ENCODE measurements around the gene HAUS1. TPM values are rescaled to one million over a fixed set of nuclear protein-coding genes. Genes with fewer than 3 reads are reported as not detected.
"Not testable (repeated sequence)": the region's sequence is repeated elsewhere in the genome, so short reads cannot be mapped to it uniquely, and the experiment has no call there.

The HAUS1 gene
- total and polyA plus RNA-seq, 2 donors (not counting 3 experiments of a cell fraction or from before 2014, with no cell fraction given): 29.4 to 57.1 TPM

DNA sequence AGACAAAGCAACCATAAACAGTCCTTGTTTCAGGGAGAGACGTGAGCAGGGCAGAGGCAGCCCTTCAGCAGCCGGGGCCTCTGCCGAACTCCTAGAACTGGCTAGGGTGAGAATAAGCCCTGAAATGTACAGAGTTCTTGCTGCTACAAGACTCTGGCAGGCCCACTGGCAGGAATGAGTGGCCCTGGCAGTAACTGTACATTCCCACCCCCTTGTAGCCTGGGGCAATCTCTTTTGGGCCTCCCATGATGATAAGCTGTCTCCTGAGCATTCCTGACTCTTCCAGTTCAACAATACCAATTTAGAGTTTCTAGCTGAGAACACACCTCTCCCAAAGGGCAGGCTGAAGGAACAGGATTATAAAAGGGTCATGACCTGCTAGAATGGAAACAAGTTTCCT is 54.3 kb downstream of the HAUS1 start:
- intact Hi-C loops (cut with micrococcal nuclease): no loop called here
- CTCF ChIA-PET: interaction anchor here (1.7 to 3.7 kb wide), 3 partner anchors 9 to 500 kb away, joined by 10 to 43 read pairs (median 24); a partner anchor contains a TSS
- no peak overlapping the region for H3K9ac ChIP-seq (replicated peaks; ENCODE audit: extremely low read depth, insufficient read depth, low read length)

DNA sequence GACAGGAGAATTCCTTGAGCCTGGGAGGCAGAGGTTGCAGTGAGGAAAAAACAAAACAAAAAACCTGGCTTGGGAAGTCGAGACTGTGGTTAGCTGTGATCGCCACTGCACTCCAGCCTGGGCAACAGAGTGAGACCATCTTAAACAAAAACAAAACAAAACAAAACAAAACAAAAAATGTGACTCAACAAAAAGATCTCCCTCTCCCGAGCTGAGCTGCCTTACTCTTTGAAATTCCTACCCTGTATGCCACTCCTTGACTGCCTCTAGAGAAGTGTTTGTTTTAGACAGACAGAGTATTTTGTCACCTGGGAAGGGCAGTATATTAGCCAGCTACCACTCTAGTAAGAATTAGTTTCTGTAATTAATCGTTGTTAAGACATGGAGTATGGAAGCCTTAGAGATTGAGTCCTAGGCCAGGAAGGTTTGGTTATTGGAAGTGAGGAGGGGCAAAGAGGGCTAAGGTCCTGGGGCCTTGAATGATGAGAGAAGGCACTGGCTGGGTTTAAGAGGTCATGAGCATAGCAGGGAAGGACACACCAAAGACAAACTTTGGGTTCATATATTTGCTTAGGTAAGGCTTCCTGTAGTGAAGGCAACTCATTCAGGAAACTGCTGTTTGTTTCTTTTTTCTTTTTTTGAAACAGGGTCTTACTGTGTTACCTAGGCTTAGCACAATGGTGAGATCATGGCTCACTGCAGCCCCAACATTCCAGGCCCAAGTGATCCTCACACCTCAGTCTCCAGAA is 56.0 kb downstream of the HAUS1 start:
- Histone ChIP-seq H4K20me1 (replicated peaks; ENCODE audit: control insufficient read depth, extremely low read depth, insufficient read depth, low read length) (no peaks in the 10 kb centered on the region), H3K9me1 (replicated peaks; ENCODE audit: control insufficient read depth, extremely low read depth, insufficient read depth, low read length) (no peaks in the 10 kb centered on the region), H3K79me2 (ENCODE audit: control insufficient read depth, insufficient read depth, low read length) (no peaks in the 10 kb centered on the region), H3K36me3 (ENCODE audit: control insufficient read depth in 2 of 2, extremely low read depth in 1 of 2, insufficient read depth in 2 of 2, low read length in 2 of 2) (no peaks in the 10 kb centered on the region), H3K4me1 (ENCODE audit: control insufficient read depth, extremely low read depth, insufficient read depth, low read length) (no peaks in the 10 kb centered on the region), H3K4me2 (ENCODE audit: insufficient read depth, low read length) (no peak overlapping the region), H3K27me3 (ENCODE audit: control insufficient read depth in 2 of 2, insufficient read depth in 2 of 2, low read length in 2 of 2) (no peaks in the 10 kb centered on the region), H3K27ac (ENCODE audit: insufficient read depth, low read depth, low read length) (no peak overlapping the region), H3K4me3 (replicated peaks in 1 of 3; ENCODE audit: insufficient read depth in 1 of 3, low read depth in 1 of 3, low read length in 3 of 3) (no peak overlapping the region), H3K9ac (replicated peaks; ENCODE audit: extremely low read depth, insufficient read depth, low read length) (no peak overlapping the region), H2AFZ (ENCODE audit: low read depth, low read length) (no peak overlapping the region), H3K9me3 (replicated peaks; ENCODE audit: control insufficient read depth, insufficient read depth, low read length) (no peaks in the 10 kb centered on the region)
- ChIA-PET POLR2A (no interaction called here), CTCF (interaction anchor here (1.0 to 3.7 kb wide), 6 partner anchors 9 to 498 kb away, joined by 3 to 43 read pairs (median 13); a partner anchor contains a TSS)
- intact Hi-C loops (cut with micrococcal nuclease) (no loop called here), dilution Hi-C loops (cut with MboI; ENCODE audit: extremely low pct_ligation_motif_present, low sequenced_read_pairs) (no loop called here)
- no TSS peak for BruUV-seq (replicated peaks)
- FAIRE-seq (no peak), DNase-seq (ENCODE audit: low read depth, low spot score) (no peak)
- no peak for TF ChIP-seq POLR2A (IDR thresholded peaks at IDR 0.05; ENCODE audit: low read depth, low read length)
- no peak for TF ChIP-seq MYC (IDR thresholded peaks at IDR 0.05; ENCODE audit: low read depth, low read length)

More for the DNA sequence above, 54.3 kb downstream of the HAUS1 start:
- POLR2A ChIA-PET: no interaction called here
- Histone ChIP-seq H3K9me3 (replicated peaks; ENCODE audit: control insufficient read depth, insufficient read depth, low read length) (no peaks in the 10 kb centered on the region), H3K9me1 (replicated peaks; ENCODE audit: control insufficient read depth, extremely low read depth, insufficient read depth, low read length) (no peaks in the 10 kb centered on the region), H3K4me1 (ENCODE audit: control insufficient read depth, extremely low read depth, insufficient read depth, low read length) (no peaks in the 10 kb centered on the region), H3K36me3 (ENCODE audit: control insufficient read depth in 2 of 2, extremely low read depth in 1 of 2, insufficient read depth in 2 of 2, low read length in 2 of 2) (no peaks in the 10 kb centered on the region), H3K27ac (ENCODE audit: insufficient read depth, low read depth, low read length) (no peak overlapping the region), H3K4me2 (ENCODE audit: insufficient read depth, low read length) (no peak overlapping the region), H3K79me2 (ENCODE audit: control insufficient read depth, insufficient read depth, low read length) (no peaks in the 10 kb centered on the region), H3K27me3 (ENCODE audit: control insufficient read depth in 2 of 2, insufficient read depth in 2 of 2, low read length in 2 of 2) (no peaks in the 10 kb centered on the region), H4K20me1 (replicated peaks; ENCODE audit: control insufficient read depth, extremely low read depth, insufficient read depth, low read length) (no peaks in the 10 kb centered on the region), H2AFZ (ENCODE audit: low read depth, low read length) (no peak overlapping the region), H3K4me3 (replicated peaks in 1 of 3; ENCODE audit: insufficient read depth in 1 of 3, low read depth in 1 of 3, low read length in 3 of 3) (no peak overlapping the region)
- FAIRE-seq: no peak
- BruUV-seq (replicated peaks): no TSS peak
- no peak for DNase-seq (ENCODE audit: low read depth, low spot score)
- TF ChIP-seq, protein P1, sequence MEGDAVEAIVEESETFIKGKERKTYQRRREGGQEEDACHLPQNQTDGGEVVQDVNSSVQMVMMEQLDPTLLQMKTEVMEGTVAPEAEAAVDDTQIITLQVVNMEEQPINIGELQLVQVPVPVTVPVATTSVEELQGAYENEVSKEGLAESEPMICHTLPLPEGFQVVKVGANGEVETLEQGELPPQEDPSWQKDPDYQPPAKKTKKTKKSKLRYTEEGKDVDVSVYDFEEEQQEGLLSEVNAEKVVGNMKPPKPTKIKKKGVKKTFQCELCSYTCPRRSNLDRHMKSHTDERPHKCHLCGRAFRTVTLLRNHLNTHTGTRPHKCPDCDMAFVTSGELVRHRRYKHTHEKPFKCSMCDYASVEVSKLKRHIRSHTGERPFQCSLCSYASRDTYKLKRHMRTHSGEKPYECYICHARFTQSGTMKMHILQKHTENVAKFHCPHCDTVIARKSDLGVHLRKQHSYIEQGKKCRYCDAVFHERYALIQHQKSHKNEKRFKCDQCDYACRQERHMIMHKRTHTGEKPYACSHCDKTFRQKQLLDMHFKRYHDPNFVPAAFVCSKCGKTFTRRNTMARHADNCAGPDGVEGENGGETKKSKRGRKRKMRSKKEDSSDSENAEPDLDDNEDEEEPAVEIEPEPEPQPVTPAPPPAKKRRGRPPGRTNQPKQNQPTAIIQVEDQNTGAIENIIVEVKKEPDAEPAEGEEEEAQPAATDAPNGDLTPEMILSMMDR (IDR thresholded peaks at IDR 0.05; ENCODE audit: extremely low read depth in 1 of 2, insufficient read depth in 1 of 2, low read depth in 1 of 2, low read length in 2 of 2): no peak
- TF ChIP-seq MYC (IDR thresholded peaks at IDR 0.05; ENCODE audit: low read depth, low read length) (no peak), GATA2 (IDR thresholded peaks at IDR 0.05; ENCODE audit: insufficient read depth, insufficient read length, low read depth, low read length) (no peak), EZH2 (IDR thresholded peaks at IDR 0.05; ENCODE audit: borderline replicate concordance, low read depth, low read length, severe bottlenecking) (no peak)
- dilution Hi-C loops (cut with MboI; ENCODE audit: extremely low pct_ligation_motif_present, low sequenced_read_pairs): no loop called here

DNA sequence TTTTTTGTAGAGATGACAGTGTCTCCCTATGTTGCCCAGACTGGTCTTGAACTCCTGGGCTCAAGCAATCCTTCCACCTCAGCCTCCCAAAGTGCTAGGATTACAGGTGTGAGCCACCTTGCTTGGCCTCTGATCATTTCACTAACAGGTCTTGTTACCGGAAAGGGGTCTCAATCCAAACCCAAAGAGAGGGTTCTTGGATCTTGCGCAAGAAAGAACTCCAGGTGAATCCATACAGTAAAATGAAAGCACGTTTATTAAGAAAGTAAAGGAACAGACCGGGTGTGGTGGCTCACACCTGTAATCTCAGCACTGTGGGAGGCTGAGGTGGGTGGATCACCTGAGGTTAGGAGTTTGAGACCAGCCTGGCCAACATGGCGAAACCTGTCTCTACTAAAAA is 56.7 kb downstream of the HAUS1 start:
- DNase-seq (ENCODE audit: low read depth, low spot score); FAIRE-seq: not testable (repeated sequence)

More for the DNA sequence above, 56.7 kb downstream of the HAUS1 start:
- H4K20me1 ChIP-seq (replicated peaks; ENCODE audit: control insufficient read depth, extremely low read depth, insufficient read depth, low read length); H3K4me1 ChIP-seq (ENCODE audit: control insufficient read depth, extremely low read depth, insufficient read depth, low read length); intact Hi-C loops (cut with micrococcal nuclease); H3K9ac ChIP-seq (replicated peaks; ENCODE audit: extremely low read depth, insufficient read depth, low read length); dilution Hi-C loops (cut with MboI; ENCODE audit: extremely low pct_ligation_motif_present, low sequenced_read_pairs); H3K9me1 ChIP-seq (replicated peaks; ENCODE audit: control insufficient read depth, extremely low read depth, insufficient read depth, low read length); H3K4me3 ChIP-seq (replicated peaks in 1 of 3; ENCODE audit: insufficient read depth in 1 of 3, low read depth in 1 of 3, low read length in 3 of 3); H3K27ac ChIP-seq (ENCODE audit: insufficient read depth, low read depth, low read length); H3K4me2 ChIP-seq (ENCODE audit: insufficient read depth, low read length); H3K79me2 ChIP-seq (ENCODE audit: control insufficient read depth, insufficient read depth, low read length); H3K27me3 ChIP-seq (ENCODE audit: control insufficient read depth in 2 of 2, insufficient read depth in 2 of 2, low read length in 2 of 2); H3K36me3 ChIP-seq (ENCODE audit: control insufficient read depth in 2 of 2, extremely low read depth in 1 of 2, insufficient read depth in 2 of 2, low read length in 2 of 2); H2AFZ ChIP-seq (ENCODE audit: low read depth, low read length); BruUV-seq (replicated peaks); POLR2A ChIA-PET; H3K9me3 ChIP-seq (replicated peaks; ENCODE audit: control insufficient read depth, insufficient read depth, low read length): not testable (repeated sequence)
- CTCF ChIA-PET: interaction anchor here (2.8 kb wide), 1 partner anchor 497 kb away, joined by 16 read pairs; no protein-coding TSS in a partner anchor

All from endothelial cell of umbilical vein (primary cell).